Measurements from ENCODE around the gene LRP11. TPM values are rescaled to one million over a fixed set of nuclear protein-coding genes. Genes with fewer than 3 reads are reported as not detected.

Gene LRP11
- total and polyA plus RNA-seq, 2 donors from 2014 or later = 22.1 to 34.0 TPM

DNA sequence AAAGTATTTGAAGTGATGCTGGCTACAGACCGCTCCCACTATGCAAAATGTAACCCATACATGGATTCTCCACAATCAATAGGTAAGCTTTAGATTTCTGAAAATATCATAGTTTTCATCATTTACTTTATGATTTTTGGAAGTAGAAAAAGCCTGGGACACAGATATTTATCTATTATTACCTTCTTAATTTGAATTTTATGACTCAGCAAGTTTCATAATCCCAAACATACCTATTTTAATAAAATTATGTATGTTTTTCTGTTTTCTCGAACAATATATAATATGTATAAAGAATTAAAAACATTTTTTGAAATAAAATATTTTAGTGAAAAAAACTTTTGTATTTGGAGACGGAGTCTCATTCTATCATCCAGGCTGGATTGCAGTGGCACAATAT, 93.0 kb downstream of the LRP11 start:
- no peak for FAIRE-seq
- no peak overlapping the region for H3K9ac ChIP-seq (ENCODE audit: low read length in 3 of 3)
- intact Hi-C loops (cut with DNase I) = no loop called here

GRCh38 chr6:149769676-149770075, 94.5 kb downstream of the LRP11 start:
- no peak for FAIRE-seq

More for the DNA sequence above, 93.0 kb downstream of the LRP11 start:
- Histone ChIP-seq H3K4me1 (ENCODE audit: control insufficient read depth in 2 of 3, insufficient read depth in 2 of 3, low read depth in 1 of 3, low read length in 3 of 3) (no peaks in the 10 kb centered on the region), H3K27ac (ENCODE audit: low read depth in 2 of 2, low read length in 2 of 2) (no peak overlapping the region), H3K36me3 (ENCODE audit: control insufficient read depth in 2 of 3, insufficient read depth in 3 of 3, low read length in 3 of 3) (peaks cover 0 to 3% (median 0%) of the 10 kb centered on the region in 3 donors), H3K27me3 (ENCODE audit: control insufficient read depth, insufficient read depth, low read length) (no peaks in the 10 kb centered on the region), H3K4me3 (ENCODE audit: low read length in 3 of 3) (no peak overlapping the region), H3K9me3 (ENCODE audit: control insufficient read depth in 2 of 3, insufficient read depth in 1 of 3, low read length in 3 of 3) (no peaks in the 10 kb centered on the region)
- no peak for TF ChIP-seq CTCF (IDR thresholded peaks at IDR 0.05; ENCODE audit: borderline replicate concordance, extremely low read depth, insufficient read depth)
- DNase-seq = no peak

More at GRCh38 chr6:149769676-149770075, 94.5 kb downstream of the LRP11 start:
- H3K27ac ChIP-seq (ENCODE audit: low read depth in 2 of 2, low read length in 2 of 2) = no peak overlapping the region
- intact Hi-C loops (cut with DNase I) = no loop called here
- no peak overlapping the region for H3K9ac ChIP-seq (ENCODE audit: low read length in 3 of 3)
- no peaks in the 10 kb centered on the region for H3K9me3 ChIP-seq (ENCODE audit: control insufficient read depth in 2 of 3, insufficient read depth in 1 of 3, low read length in 3 of 3)
- H3K4me1 ChIP-seq (ENCODE audit: control insufficient read depth in 2 of 3, insufficient read depth in 2 of 3, low read depth in 1 of 3, low read length in 3 of 3) = no peaks in the 10 kb centered on the region
- peaks cover 0 to 3% (median 0%) of the 10 kb centered on the region in 3 donors for H3K36me3 ChIP-seq (ENCODE audit: control insufficient read depth in 2 of 3, insufficient read depth in 3 of 3, low read length in 3 of 3)
- no peaks in the 10 kb centered on the region for H3K27me3 ChIP-seq (ENCODE audit: control insufficient read depth, insufficient read depth, low read length)
- TF ChIP-seq CTCF (IDR thresholded peaks at IDR 0.05; ENCODE audit: borderline replicate concordance, extremely low read depth, insufficient read depth) = no peak
- H3K4me3 ChIP-seq (ENCODE audit: low read length in 3 of 3) = no peak overlapping the region
- DNase-seq = no peak

Other genes with a start within 250 kb of the LRP11 start
- 16.0 TPM for gene KATNA1, start 215.6 kb downstream of the LRP11 start, total RNA-seq
- gene KATNA1, start 215.6 kb downstream of the LRP11 start, polyA plus RNA-seq (ENCODE audit: insufficient read depth, low read depth, low replicate concordance) = 18.1 TPM
- gene LATS1, start 146.3 kb downstream of the LRP11 start, total RNA-seq = 32.4 TPM
- gene LATS1, start 146.3 kb downstream of the LRP11 start, polyA plus RNA-seq (ENCODE audit: insufficient read depth, low read depth, low replicate concordance) = 3.3 TPM
- 36.1 TPM for gene NUP43, start 117.8 kb downstream of the LRP11 start, total RNA-seq
- 9.9 TPM for gene NUP43, start 117.8 kb downstream of the LRP11 start, polyA plus RNA-seq (ENCODE audit: insufficient read depth, low read depth, low replicate concordance)
- 62.8 TPM for gene PCMT1, start 114.6 kb downstream of the LRP11 start, total RNA-seq
- 71.2 TPM for gene PCMT1, start 114.6 kb downstream of the LRP11 start, polyA plus RNA-seq (ENCODE audit: insufficient read depth, low read depth, low replicate concordance)
- gene RAET1E, start 33.8 kb upstream of the LRP11 start, total RNA-seq = 1.0 TPM
- gene RAET1E, start 33.8 kb upstream of the LRP11 start, polyA plus RNA-seq (ENCODE audit: insufficient read depth, low read depth, low replicate concordance) = 3.1 TPM
- 0.41 TPM for gene RAET1G, start 58.8 kb upstream of the LRP11 start, total RNA-seq
- gene RAET1G, start 58.8 kb upstream of the LRP11 start, polyA plus RNA-seq (ENCODE audit: insufficient read depth, low read depth, low replicate concordance) = 1.3 TPM
- 1.3 TPM for gene ULBP2, start 77.7 kb upstream of the LRP11 start, total RNA-seq
- gene ULBP2, start 77.7 kb upstream of the LRP11 start, polyA plus RNA-seq (ENCODE audit: insufficient read depth, low read depth, low replicate concordance) = 2.5 TPM
- 0.72 TPM for gene ULBP1, start 99.6 kb upstream of the LRP11 start, total RNA-seq
- gene ULBP1, start 99.6 kb upstream of the LRP11 start, polyA plus RNA-seq (ENCODE audit: insufficient read depth, low read depth, low replicate concordance) = 0.47 TPM
- 3.3 TPM for gene RAET1L, start 161.2 kb upstream of the LRP11 start, total RNA-seq
- gene RAET1L, start 161.2 kb upstream of the LRP11 start, polyA plus RNA-seq (ENCODE audit: insufficient read depth, low read depth, low replicate concordance) = not detected
- gene ULBP3, start 204.8 kb upstream of the LRP11 start, total RNA-seq = 5.0 TPM
- 0.71 TPM for gene ULBP3, start 204.8 kb upstream of the LRP11 start, polyA plus RNA-seq (ENCODE audit: insufficient read depth, low read depth, low replicate concordance)

Measured in kidney (tissue), 14 donors.